Activated T-cell treated with anti-CD3 and anti-CD28 coated beads, Interleukin-2, amount 50 U/mL, for 72 hours (primary cell): ENCODE results near the gene PHTF2. TPM values are rescaled to one million over a fixed set of nuclear protein-coding genes. Genes with fewer than 3 reads are reported as not detected.

Source experiments
- ATAC-seq, 2 donors: fragments of 150-1000 bp; cut with Tn5 transposase; replicated peaks in 1 of 2; 2 replicates each; pipeline ENCODE4 v1.10.0; 2021; ENCODE audit warnings: moderate library complexity in 2 of 2, mild to moderate bottlenecking in 1 of 2
- DNase-seq, 2 donors: peaks; one replicate each; pipeline ENCODE4 v3.0.0; 2021 to 2022; ENCODE audit warnings: mixed read lengths in 1 of 2
- H3K27ac Mint-ChIP-seq: one replicate; pipeline ENCODE4 v1.8.0; 2022; ENCODE audit warnings: mild to moderate bottlenecking, moderate library complexity, mixed read lengths
- H3K27me3 Mint-ChIP-seq: one replicate; pipeline ENCODE4 v1.8.0; 2022; ENCODE audit warnings: low read depth, mixed read lengths
- H3K36me3 Mint-ChIP-seq, 2 donors: one replicate each; pipeline ENCODE4 v1.8.0; 2022; ENCODE audit warnings: mixed read lengths in 2 of 2, mild to moderate bottlenecking in 1 of 2; ENCODE audit not compliant: insufficient read depth in 2 of 2
- H3K4me1 Mint-ChIP-seq: one replicate; pipeline ENCODE4 v1.8.0; 2022; ENCODE audit warnings: low read depth, mixed read lengths
- H3K4me3 Mint-ChIP-seq, 2 donors: one replicate each; pipeline ENCODE4 v1.8.0; 2022; ENCODE audit warnings: mild to moderate bottlenecking in 2 of 2, mixed read lengths in 2 of 2, moderate library complexity in 2 of 2
- H3K9me3 Mint-ChIP-seq, 2 donors: one replicate each; pipeline ENCODE4 v1.8.0; 2022; ENCODE audit warnings: mixed read lengths in 2 of 2
- total RNA-seq, 2 donors: library from RNA; stranded (reverse); gene quantifications; one replicate each; pipeline ENCODE4 v1.2.3, GENCODE V29; 2022

Gene PHTF2
- total RNA-seq = 10 to 100 TPM; 16.3 to 25.5 TPM

DNA sequence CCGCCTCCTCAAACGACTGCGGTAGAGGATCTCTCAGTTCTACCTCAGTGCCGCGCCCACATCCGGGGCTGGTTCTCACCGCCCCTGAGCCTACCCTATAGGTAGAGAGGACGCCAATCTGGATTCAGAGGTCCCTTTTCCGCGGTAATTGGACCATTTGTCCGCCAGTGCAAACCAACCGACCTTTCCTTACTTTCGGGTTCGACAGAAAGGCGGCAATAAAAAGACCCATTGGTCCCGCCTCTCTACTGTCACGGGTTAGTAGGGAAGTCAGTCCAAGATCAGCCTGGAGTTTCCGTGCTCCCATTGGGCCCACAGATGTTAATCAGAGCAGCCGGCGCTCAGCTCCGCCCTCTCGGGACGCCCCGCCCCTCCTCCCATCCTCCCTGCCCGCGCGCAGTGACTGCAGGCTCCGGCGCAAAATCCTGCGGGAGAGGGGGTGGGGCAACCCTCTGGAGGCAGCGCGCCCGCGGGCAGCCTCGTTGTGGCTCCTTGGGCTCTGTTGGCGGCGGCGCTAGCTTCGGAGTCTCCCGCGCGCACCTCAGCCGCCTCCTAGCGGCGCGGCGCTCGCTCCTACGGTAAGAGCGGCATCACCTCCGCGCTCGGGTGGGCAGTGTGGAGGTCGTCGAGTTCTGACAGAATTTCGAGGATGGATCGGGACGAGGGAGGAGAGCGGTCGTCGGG is at the start of gene PHTF2, which contains the start of gene TMEM60:
TSS of gene PHTF2 (plus strand) at position 380 of the 684 bp plus-strand sequence.
TSS of gene TMEM60 (minus strand) at position 41 of the 684 bp plus-strand sequence. CDS start 4,061 bp downstream, outside the sequence.
- H3K9me3 Mint-ChIP-seq = no peaks in the 10 kb centered on the region
- peak within 1 kb of the TSS; percentile 96 for H3K27ac Mint-ChIP-seq
- no peaks in the 10 kb centered on the region for H3K27me3 Mint-ChIP-seq
- H3K36me3 Mint-ChIP-seq = peaks cover 2 to 6% of the 10 kb centered on the region in 2 donors
- peak; percentile 90 to 94 for DNase-seq
- peak within 1 kb of the TSS; percentile 93 to 97 for H3K4me3 Mint-ChIP-seq
- ATAC-seq = peak; percentile 92 to 95
- peaks cover 65% of the 10 kb centered on the region for H3K4me1 Mint-ChIP-seq

DNA sequence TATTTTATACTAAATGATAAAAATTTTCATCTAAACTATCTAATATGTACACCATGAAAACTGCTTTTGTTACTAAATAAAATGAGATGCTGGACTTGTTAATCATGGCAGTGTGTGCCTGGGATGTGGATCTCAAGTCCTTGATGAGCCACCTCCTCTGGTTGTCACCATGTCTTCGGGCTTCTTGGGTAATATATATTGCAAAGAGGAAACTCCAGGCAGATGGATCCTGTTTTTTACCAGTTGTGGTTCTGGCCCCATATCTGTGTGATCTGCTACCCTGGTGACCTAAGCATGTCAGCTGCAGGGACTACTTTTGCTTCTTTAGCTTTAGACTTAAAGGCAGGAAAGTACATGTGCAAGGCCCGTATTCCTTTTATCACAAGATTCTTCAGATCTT is 46.6 kb upstream of the PHTF2 start:
- H3K4me3 Mint-ChIP-seq = no peak overlapping the region
- no peaks in the 10 kb centered on the region for H3K9me3 Mint-ChIP-seq
- peaks cover 2 to 8% of the 10 kb centered on the region in 2 donors for H3K36me3 Mint-ChIP-seq
- H3K27ac Mint-ChIP-seq = no peak overlapping the region
- H3K27me3 Mint-ChIP-seq = no peaks in the 10 kb centered on the region
- peaks cover 25% of the 10 kb centered on the region for H3K4me1 Mint-ChIP-seq
- DNase-seq (no peak), ATAC-seq (no peak)

DNA sequence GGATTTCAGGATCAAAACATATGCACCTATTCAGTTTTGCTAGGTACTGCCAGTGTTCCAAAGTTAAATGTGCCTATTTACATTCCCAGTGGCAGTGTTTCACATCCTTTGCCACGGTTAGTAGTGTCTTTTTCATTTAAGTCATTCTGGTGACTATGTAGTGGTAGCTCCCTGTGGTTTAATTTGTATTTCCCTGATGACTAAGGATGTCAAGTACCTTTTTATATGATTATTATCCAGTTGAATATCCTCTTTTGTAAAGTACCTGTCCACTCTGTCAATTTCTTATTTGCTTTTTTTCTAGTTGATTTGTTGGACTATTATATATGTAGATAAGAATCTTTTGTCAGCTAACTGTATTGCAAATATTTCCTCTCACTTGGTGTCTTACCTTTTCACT is 45.4 kb upstream of the PHTF2 start:
- ATAC-seq = no peak
- peaks cover 31% of the 10 kb centered on the region for H3K4me1 Mint-ChIP-seq

DNA sequence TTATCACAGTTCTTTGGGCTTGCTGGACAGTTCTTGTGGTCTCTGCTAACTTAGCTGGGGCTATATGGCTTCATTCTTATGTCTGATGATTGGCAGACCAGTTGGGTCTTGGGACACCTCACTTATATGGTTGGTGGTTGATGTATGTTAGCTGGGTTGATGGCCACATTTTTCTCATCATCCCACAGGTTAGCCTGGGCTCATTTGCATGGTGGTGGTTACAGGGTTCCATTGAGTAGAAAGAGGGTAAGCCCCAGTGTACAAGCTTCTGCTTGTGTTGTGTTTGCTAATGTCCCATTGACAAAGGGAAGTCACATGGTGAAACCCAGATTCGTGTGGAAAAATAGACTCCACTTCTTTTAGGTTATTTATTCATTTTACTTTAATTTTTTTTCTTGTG is 41.0 kb upstream of the PHTF2 start:
- Mint-ChIP-seq H3K4me3 (no peak overlapping the region), H3K36me3 (peaks cover 0 to 3% of the 10 kb centered on the region in 2 donors), H3K27ac (peak overlapping the region; percentile 15), H3K4me1 (peaks cover 24% of the 10 kb centered on the region), H3K9me3 (no peaks in the 10 kb centered on the region), H3K27me3 (no peaks in the 10 kb centered on the region)
- ATAC-seq (peak; percentile 60 to 79), DNase-seq (no peak)

More for the DNA sequence above, 45.4 kb upstream of the PHTF2 start:
- H3K27ac Mint-ChIP-seq = no peak overlapping the region
- no peak for DNase-seq
- no peak overlapping the region for H3K4me3 Mint-ChIP-seq
- peaks cover 2 to 8% of the 10 kb centered on the region in 2 donors for H3K36me3 Mint-ChIP-seq
- H3K27me3 Mint-ChIP-seq = no peaks in the 10 kb centered on the region
- no peaks in the 10 kb centered on the region for H3K9me3 Mint-ChIP-seq

DNA sequence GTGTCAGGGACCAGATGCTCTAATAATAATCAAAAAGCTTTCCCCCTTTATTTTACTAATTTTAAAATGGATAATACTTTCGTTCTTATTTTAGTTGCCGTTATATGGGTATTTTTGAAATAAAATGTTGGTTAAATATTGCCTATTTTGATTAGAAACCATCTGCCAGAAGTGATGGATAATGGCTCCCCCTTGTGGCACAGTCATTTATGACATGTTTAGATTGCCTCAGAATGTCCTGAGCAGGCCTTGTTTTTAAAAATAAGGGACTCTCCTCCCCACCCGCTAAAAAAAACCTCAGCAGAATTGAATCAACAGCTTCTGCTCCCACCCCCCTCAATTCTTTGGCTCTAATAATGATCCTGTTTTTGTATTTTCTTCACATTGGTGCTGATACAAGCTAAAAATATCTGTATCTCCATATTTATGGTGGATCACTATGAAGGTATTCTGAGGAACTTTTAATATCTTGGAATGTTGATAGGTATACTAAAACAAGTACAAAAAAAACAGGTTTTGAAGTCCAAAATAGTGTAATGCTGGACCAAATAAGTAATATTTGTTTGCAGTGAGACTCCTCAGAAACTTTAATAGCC is 39.2 kb upstream of the PHTF2 start:
- H3K4me1 Mint-ChIP-seq = peaks cover 18% of the 10 kb centered on the region
- DNase-seq (peak; percentile 61 to 80), ATAC-seq (peak; percentile 52 to 69)
- H3K27ac Mint-ChIP-seq = peak overlapping the region; percentile 11
- no peaks in the 10 kb centered on the region for H3K27me3 Mint-ChIP-seq
- no peaks in the 10 kb centered on the region for H3K36me3 Mint-ChIP-seq
- H3K9me3 Mint-ChIP-seq = no peaks in the 10 kb centered on the region
- no peak overlapping the region for H3K4me3 Mint-ChIP-seq

DNA sequence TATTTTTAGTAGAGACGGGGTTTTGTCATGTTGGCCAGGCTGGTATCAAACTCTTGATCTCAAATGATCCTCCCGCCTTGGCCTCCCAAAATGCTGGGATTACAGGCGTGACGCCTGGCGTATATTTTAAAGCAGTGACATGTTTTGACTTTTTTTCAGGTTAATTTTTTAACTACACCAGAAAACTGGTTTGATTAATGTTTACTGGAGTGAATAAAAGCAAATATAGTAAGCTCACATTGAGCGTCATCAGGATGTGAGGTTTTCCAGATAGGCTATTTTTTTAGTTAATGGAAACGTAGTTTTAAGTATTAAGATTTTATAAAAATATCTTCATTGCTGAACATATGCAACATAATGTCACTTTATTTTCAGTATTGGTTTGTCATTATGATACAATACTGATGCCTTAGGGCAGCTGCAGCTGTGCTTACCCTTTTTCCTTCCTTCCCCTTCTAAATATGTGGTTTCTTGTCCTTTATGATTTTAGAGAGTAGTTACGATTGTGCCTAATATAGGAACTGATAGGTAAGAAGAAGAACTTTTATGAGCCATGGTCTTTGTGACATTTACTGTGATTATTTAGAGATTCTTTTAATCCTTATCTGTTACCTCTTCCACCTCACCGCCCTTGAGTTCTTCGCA is 37.6 kb upstream of the PHTF2 start:
- H3K4me1 Mint-ChIP-seq = peaks cover 16% of the 10 kb centered on the region
- no peak overlapping the region for H3K4me3 Mint-ChIP-seq
- H3K36me3 Mint-ChIP-seq = no peaks in the 10 kb centered on the region
- ATAC-seq (no peak), DNase-seq (no peak)
- no peaks in the 10 kb centered on the region for H3K9me3 Mint-ChIP-seq
- no peaks in the 10 kb centered on the region for H3K27me3 Mint-ChIP-seq
- H3K27ac Mint-ChIP-seq = no peak overlapping the region

DNA sequence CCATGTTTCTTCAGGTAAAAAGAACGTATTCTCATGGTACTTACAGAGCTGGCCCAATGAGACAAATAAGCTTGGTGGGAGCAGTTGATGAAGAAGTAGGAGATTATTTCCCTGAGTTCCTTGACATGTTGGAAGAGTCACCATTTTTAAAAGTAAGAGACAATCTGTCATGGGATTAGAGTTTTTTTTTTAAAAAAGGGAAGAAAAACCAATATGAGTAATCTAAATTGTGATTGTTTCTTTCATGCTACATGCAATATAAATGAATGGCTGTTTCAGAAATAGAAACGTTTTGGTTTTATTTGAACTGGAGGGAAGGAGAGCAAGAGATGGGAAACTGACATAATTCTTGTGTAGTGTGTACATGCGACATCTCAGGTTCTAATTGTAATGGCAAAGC is 33.1 kb upstream of the PHTF2 start:
- peaks cover 19% of the 10 kb centered on the region for H3K4me1 Mint-ChIP-seq
- ATAC-seq (no peak), DNase-seq (no peak)
- peaks cover 1 to 5% of the 10 kb centered on the region in 2 donors for H3K36me3 Mint-ChIP-seq
- H3K27me3 Mint-ChIP-seq = no peaks in the 10 kb centered on the region
- no peak overlapping the region for H3K27ac Mint-ChIP-seq
- no peaks in the 10 kb centered on the region for H3K9me3 Mint-ChIP-seq
- no peak overlapping the region for H3K4me3 Mint-ChIP-seq

DNA sequence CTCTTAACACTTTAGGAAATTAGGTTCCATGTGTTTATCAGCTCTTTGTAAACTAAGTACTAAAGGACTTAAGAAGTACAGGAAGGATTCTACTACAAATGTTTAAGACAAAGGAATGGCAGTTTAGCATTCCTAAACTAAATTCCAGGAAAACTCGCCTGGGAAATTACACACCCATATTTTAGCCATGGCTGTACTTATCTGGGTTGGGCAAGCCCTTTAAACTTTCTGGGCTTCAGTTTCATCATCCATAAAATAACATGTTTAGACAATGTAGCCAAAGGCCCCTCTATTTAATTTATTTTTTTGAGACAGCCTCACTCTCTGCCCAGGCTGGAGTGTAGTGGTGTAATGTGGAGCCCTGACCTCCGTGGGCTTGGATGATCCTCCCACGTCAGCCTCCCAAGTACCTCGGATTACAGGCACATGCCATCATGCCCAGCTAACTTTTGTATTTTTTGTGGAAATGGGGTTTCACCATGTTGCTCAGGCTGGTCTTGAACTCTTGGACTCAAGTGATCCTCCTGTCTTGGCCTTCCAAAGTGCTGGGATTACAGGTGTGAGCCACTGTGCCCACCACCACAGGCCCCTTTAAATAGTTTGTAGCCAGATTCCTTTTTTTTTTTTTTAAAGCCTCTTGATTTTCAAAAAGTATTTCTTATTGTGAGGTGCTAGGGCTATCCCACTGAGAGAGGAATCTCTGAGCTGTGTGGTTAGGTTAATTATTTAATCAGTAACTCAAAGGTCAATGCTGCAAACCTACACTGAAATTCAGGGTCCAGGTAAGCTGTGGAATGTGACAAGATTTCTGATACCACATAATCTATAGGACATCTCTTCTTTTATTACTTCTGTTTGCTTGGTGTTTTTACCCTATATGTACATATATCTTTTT is 32.4 kb upstream of the PHTF2 start:
- DNase-seq (no peak), ATAC-seq (no peak)
- Mint-ChIP-seq H3K27me3 (no peaks in the 10 kb centered on the region), H3K4me1 (peaks cover 19% of the 10 kb centered on the region), H3K27ac (peak overlapping the region; percentile 88), H3K4me3 (no peak overlapping the region), H3K36me3 (peaks cover 1 to 6% of the 10 kb centered on the region in 2 donors), H3K9me3 (no peaks in the 10 kb centered on the region)

DNA sequence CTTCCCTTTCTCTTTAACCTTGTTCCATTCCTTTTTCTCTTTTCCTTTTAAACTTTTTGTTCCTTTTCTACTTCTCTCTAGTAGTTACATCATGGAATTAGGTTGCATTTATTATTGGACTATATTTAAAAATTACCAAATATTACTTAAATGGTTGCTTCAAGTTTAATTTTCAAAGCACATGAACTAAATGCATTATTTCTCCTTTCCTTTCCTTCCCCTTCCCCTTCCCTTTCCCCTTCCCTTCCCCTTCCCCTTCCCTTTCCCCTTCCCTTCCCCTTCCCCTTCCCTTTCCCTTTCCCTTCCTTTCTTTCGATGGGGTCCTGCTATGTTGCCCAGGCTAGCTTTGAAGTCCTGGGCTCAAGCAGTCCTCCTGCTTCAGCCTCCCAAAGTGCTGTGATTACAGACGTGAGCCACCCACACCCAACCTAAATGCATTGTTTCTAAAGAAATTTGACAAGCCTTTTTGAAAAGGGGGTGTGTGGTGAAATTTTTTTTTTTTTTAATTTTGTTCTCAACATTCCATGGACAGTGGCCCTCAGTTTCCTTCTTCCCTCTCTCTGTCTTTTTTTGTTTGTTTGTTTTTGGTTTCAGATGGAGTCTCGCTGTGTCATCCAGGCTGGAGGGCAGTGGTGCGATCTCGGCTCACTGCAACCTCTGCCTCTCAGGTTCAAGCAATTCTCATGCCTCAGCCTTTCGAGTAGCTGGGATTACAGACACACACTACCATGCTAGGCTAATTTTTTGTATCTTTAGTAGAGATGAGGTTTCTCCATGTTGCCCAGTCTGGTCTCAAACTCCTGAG is 31.6 kb upstream of the PHTF2 start:
- Mint-ChIP-seq H3K27me3 (no peaks in the 10 kb centered on the region), H3K27ac (peak overlapping the region; percentile 88), H3K4me3 (no peak overlapping the region), H3K36me3 (peaks cover 1 to 7% of the 10 kb centered on the region in 2 donors), H3K4me1 (peaks cover 19% of the 10 kb centered on the region), H3K9me3 (no peaks in the 10 kb centered on the region)
- DNase-seq = no peak
- no peak for ATAC-seq

DNA sequence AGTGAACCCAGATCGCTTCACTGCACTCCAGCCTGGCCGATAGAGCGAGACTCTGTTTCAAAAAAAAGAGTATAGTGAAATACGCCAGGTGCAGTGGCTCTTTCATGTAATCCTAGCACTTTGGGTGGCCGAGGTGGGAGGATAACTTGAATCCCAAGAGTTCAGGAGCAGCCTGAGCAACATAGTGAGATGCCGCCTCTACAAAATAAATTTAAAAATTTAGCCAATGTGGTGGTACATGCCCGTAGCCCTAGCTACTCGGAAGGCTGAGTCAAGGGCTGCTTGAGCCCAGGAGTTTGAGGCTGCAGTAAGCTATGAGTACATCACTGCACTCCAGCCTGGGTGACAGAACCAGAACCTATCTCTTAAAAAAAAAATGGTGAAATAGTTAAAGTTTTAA is 28.3 kb upstream of the PHTF2 start:
- no peaks in the 10 kb centered on the region for H3K9me3 Mint-ChIP-seq
- no peak overlapping the region for H3K4me3 Mint-ChIP-seq
- peaks cover 3 to 14% of the 10 kb centered on the region in 2 donors for H3K36me3 Mint-ChIP-seq
- ATAC-seq = no peak
- no peak for DNase-seq
- H3K27ac Mint-ChIP-seq = no peak overlapping the region
- H3K4me1 Mint-ChIP-seq = peaks cover 9% of the 10 kb centered on the region
- no peaks in the 10 kb centered on the region for H3K27me3 Mint-ChIP-seq

DNA sequence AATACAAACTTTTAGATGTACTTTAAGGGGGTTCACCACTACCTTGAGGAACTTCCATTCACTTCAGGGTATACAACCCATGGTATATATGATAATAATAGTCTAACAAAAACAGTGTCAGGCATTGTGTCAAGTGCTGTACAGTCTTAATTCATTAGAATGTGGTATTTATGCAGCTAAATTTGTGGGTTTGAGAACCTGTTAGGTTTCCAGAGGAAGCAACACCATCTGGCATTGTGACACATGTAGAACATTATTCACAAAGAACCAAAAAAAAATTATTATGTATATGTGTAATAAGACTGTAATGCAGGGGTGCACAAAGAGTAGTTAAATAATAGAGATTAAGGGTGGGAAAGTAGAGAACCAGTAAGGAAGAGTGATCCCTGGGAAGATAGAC is 26.7 kb upstream of the PHTF2 start:
- ATAC-seq = no peak
- Mint-ChIP-seq H3K4me3 (no peak overlapping the region), H3K9me3 (no peaks in the 10 kb centered on the region), H3K4me1 (peaks cover 5% of the 10 kb centered on the region), H3K27me3 (no peaks in the 10 kb centered on the region), H3K36me3 (peaks cover 3 to 21% of the 10 kb centered on the region in 2 donors), H3K27ac (peak overlapping the region; percentile 6)
- DNase-seq = no peak

DNA sequence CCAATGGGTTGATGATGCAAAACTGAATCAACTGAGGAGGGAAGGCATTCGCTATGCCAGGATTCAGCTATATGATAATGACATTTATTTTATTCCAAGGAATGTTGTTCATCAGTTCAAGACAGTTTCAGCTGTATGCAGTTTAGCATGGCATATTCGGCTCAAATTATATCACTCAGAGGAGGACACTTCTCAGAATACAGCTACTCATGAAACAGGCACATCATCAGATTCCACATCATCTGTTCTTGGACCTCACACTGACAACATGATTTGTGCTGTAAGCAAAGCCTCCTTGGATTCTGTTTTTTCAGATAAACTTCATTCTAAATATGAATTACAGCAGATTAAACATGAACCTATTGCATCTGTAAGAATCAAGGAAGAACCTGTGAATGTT is 20.0 kb upstream of the PHTF2 start:
- Mint-ChIP-seq H3K4me3 (no peak overlapping the region), H3K36me3 (peaks cover 0 to 20% of the 10 kb centered on the region in 2 donors), H3K27me3 (no peaks in the 10 kb centered on the region), H3K27ac (no peak overlapping the region), H3K9me3 (no peaks in the 10 kb centered on the region), H3K4me1 (no peaks in the 10 kb centered on the region)
- ATAC-seq (no peak), DNase-seq (no peak)
